Epithelial cell of proximal tubule (primary cell): ENCODE data around the gene ACSL1. TPM values are rescaled to one million over a fixed set of nuclear protein-coding genes. Genes with fewer than 3 reads are reported as not detected.
"Not testable (repeated sequence)": the region's sequence is repeated elsewhere in the genome, so short reads cannot be mapped to it uniquely, and the experiment has no call there.

Source experiments
- DNase-seq: peaks from one replicate; pipeline ENCODE4 v3.0.0-alpha.2; 2011; ENCODE audit warnings: low read depth
- H3K4me3 ChIP-seq: 2 replicates; pipeline ENCODE4 v1.5.1; 2011; ENCODE audit warnings: low read depth, mild to moderate bottlenecking, low read length
- CTCF ChIP-seq: conservative IDR thresholded peaks from 2 replicates; pipeline ENCODE4 v1.5.1; 2012; ENCODE audit warnings: low read depth, mild to moderate bottlenecking, low read length
- total RNA-seq: library from RNA; depleted of rRNA; stranded (reverse); fragments of >200 nt; gene quantifications from 2 replicates; pipeline ENCODE4 v1.2.3, GENCODE V29; 2015

The ACSL1 gene
- total RNA-seq, 1 donor from 2014 or later = 18.5 TPM

GRCh38 chr4:184843984-184844554, 18.3 kb upstream of the ACSL1 start:
- TF ChIP-seq CTCF = no peak

GRCh38 chr4:184839075-184839399, 13.3 kb upstream of the ACSL1 start:
- not testable (repeated sequence) for H3K4me3 ChIP-seq, DNase-seq

More at GRCh38 chr4:184843984-184844554, 18.3 kb upstream of the ACSL1 start:
- no peak overlapping the region for H3K4me3 ChIP-seq
- no peak for DNase-seq

GRCh38 chr4:184838249-184839074, 12.7 kb upstream of the ACSL1 start:
- H3K4me3 ChIP-seq = no peak overlapping the region
- DNase-seq = no peak
- no peak for TF ChIP-seq CTCF

GRCh38 chr4:184836613-184837012, 10.8 kb upstream of the ACSL1 start:
- H3K4me3 ChIP-seq = no peak overlapping the region
- DNase-seq = no peak
- TF ChIP-seq CTCF = no peak

GRCh38 chr4:184833046-184833838, 7.5 kb upstream of the ACSL1 start:
- no peak for TF ChIP-seq CTCF
- DNase-seq = no peak
- H3K4me3 ChIP-seq = no peak overlapping the region

GRCh38 chr4:184831153-184831552, 5.4 kb upstream of the ACSL1 start:
- no peak for DNase-seq
- no peak for TF ChIP-seq CTCF
- H3K4me3 ChIP-seq = no peak overlapping the region

- H3K4me3 ChIP-seq = peak overlapping the region; percentile 68
- DNase-seq = no peak
- no peak for TF ChIP-seq CTCF
Observed at GRCh38 chr4:184826691-184827270, 1.0 kb upstream of the ACSL1 start.
